GM12878 (cell line): Measurements from ENCODE around the gene SFXN1. TPM values are rescaled to one million over a fixed set of nuclear protein-coding genes. Genes with fewer than 3 reads are reported as not detected.

Source experiments
- ATAC-seq: fragments of 200-7000 bp; cut with Tn5 transposase; 3 replicates; pipeline ENCODE4 v1.9.1; 2020; ENCODE audit warnings: mild to moderate bottlenecking, moderate library complexity
- BruUV-seq: library from RNA; stranded (reverse); fragments of 400-500 nt; replicated peaks from 2 replicates; lab custom pipeline; 2021; lab: Mats Ljungman, UMichigan
- CTCF ChIA-PET: fragments of 300-600 bp; sonication (Branson Sonifier 250); formaldehyde crosslinking; extraction: SDS; loops from one replicate; lab custom pipeline; 2021; ENCODE audit warnings: inconsistent platforms; lab: Yijun Ruan, JAX
- POLR2A ChIA-PET: fragments of 350-600 bp; formaldehyde crosslinking; extraction: SDS; loops from one replicate; lab custom pipeline; 2021; ENCODE audit warnings: inconsistent platforms; lab: Charles Lee
- RAD21 ChIA-PET: fragments of 300-600 bp; sonication (Branson Sonifier 250); formaldehyde crosslinking; loops from one replicate; lab custom pipeline; 2023; ENCODE audit warnings: antibody characterized with exemption; ENCODE audit not compliant: unreplicated experiment; lab: Charles Lee
- SMC1A ChIA-PET: fragments of 300-600 bp; sonication (Branson Sonifier 250); formaldehyde crosslinking; loops from one replicate; lab custom pipeline; 2023; ENCODE audit not compliant: unreplicated experiment, uncharacterized antibody; lab: Charles Lee
- DNase-seq: peaks from one replicate; pipeline ENCODE4 v3.0.0-alpha.2; 2011; ENCODE audit warnings: low read depth, low spot score
- FAIRE-seq: peaks from 3 replicates; lab custom pipeline; 2011; peaks lifted over from hg19 to GRCh38; lab: Jason Lieb, UNC
- H2AFZ ChIP-seq: 2 replicates; pipeline ENCODE4 v1.6.0; 2011; ENCODE audit warnings: low read depth, low read length, control low read depth; ENCODE audit not compliant: control insufficient read depth
- H3K27ac ChIP-seq: 2 replicates; pipeline ENCODE4 v1.5.1; 2011; ENCODE audit warnings: control low read depth; ENCODE audit not compliant: control insufficient read depth, insufficient read depth
- H3K27me3 ChIP-seq, 2 experiments: replicated peaks in 1 of 2; 2 replicates each; pipeline versions ENCODE4 v1.6.0 to v1.6.1; 2011; ENCODE audit warnings: low read length in 1 of 2; ENCODE audit not compliant: control insufficient read depth in 2 of 2, insufficient read depth in 2 of 2
- H3K36me3 ChIP-seq, 2 experiments: 2 replicates each; pipeline ENCODE4 v1.5.1; 2011; ENCODE audit warnings: low read length in 1 of 2; ENCODE audit not compliant: control insufficient read depth in 2 of 2, insufficient read depth in 2 of 2
- H3K4me1 ChIP-seq: 2 replicates; pipeline ENCODE4 v1.6.1; 2011; ENCODE audit warnings: mild to moderate bottlenecking, low read length, moderate library complexity, mixed read lengths; ENCODE audit not compliant: control insufficient read depth, insufficient read depth
- H3K4me2 ChIP-seq: 2 replicates; pipeline ENCODE4 v1.6.0; 2011; ENCODE audit warnings: control low read depth; ENCODE audit not compliant: control insufficient read depth, insufficient read depth
- H3K4me3 ChIP-seq: fragments of 200-600 bp; sonication (generic); 2 replicates; pipeline ENCODE4 v1.5.1; 2016
- H3K79me2 ChIP-seq: 2 replicates; pipeline ENCODE4 v1.6.0; 2011; ENCODE audit warnings: low read length; ENCODE audit not compliant: control insufficient read depth, insufficient read depth
- H3K9ac ChIP-seq: 2 replicates; pipeline ENCODE4 v1.8.0; 2011; ENCODE audit warnings: low read length, control low read depth, mixed read lengths; ENCODE audit not compliant: control insufficient read depth, insufficient read depth
- H3K9me3 ChIP-seq: replicated peaks from 3 replicates; pipeline ENCODE4 v1.5.1; 2011; ENCODE audit warnings: mild to moderate bottlenecking, low read length; ENCODE audit not compliant: control insufficient read depth, insufficient read depth
- H4K20me1 ChIP-seq: 2 replicates; pipeline ENCODE4 v1.6.0; 2011; ENCODE audit not compliant: control insufficient read depth, insufficient read depth
- CEBPB ChIP-seq, 2 experiments: fragments of 150-350 bp in 1 of 2; IDR thresholded peaks; 2 replicates each; pipeline ENCODE4 v1.6.1; 2012 to 2014; ENCODE audit warnings: low read depth in 2 of 2, low read length in 2 of 2, borderline replicate concordance in 1 of 2, inconsistent platforms in 1 of 2
- GATAD2B ChIP-seq: fragments of 450-650 bp; conservative IDR thresholded peaks from 2 replicates; pipeline ENCODE4 v1.6.1; 2017; ENCODE audit warnings: low read depth, mild to moderate bottlenecking, moderate library complexity
- HDAC2 ChIP-seq: fragments of 200-600 bp; sonication (generic); IDR thresholded peaks from 2 replicates; pipeline ENCODE4 v1.6.1; 2017
- JUND ChIP-seq: IDR thresholded peaks from 2 replicates; pipeline ENCODE4 v1.6.1; 2012; ENCODE audit warnings: low read depth, mild to moderate bottlenecking, low read length, improper control_type of control experiment, moderate library complexity
- MYB ChIP-seq: fragments of 150-350 bp; IDR thresholded peaks from 2 replicates; pipeline ENCODE4 v1.6.1; 2014; ENCODE audit warnings: mild to moderate bottlenecking, low read depth, low read length, borderline replicate concordance
- NBN ChIP-seq: fragments of 450-650 bp; IDR thresholded peaks from 2 replicates; pipeline ENCODE4 v1.6.1; 2016
- POLR2A ChIP-seq: IDR thresholded peaks from 2 replicates; pipeline ENCODE4 v1.6.1; 2011; ENCODE audit warnings: low read depth, mild to moderate bottlenecking, low read length
- RAD21 ChIP-seq: IDR thresholded peaks from 2 replicates; pipeline ENCODE4 v1.6.1; 2011; ENCODE audit warnings: mild to moderate bottlenecking, low read depth, low read length, moderate library complexity; ENCODE audit not compliant: insufficient read depth
- RAD51 ChIP-seq: fragments of 450-650 bp; IDR thresholded peaks from 2 replicates; pipeline ENCODE4 v1.6.1; 2016; ENCODE audit warnings: moderate library complexity, mild to moderate bottlenecking, inconsistent platforms
- REST ChIP-seq: IDR thresholded peaks from 2 replicates; pipeline ENCODE4 v1.6.1; 2012; ENCODE audit warnings: mild to moderate bottlenecking, low read depth, low read length
- SIX5 ChIP-seq: IDR thresholded peaks from 2 replicates; pipeline ENCODE4 v1.6.1; 2011; ENCODE audit warnings: mild to moderate bottlenecking, low read depth, low read length, moderate library complexity; ENCODE audit not compliant: severe bottlenecking
- SREBF1 ChIP-seq: IDR thresholded peaks from 2 replicates; pipeline ENCODE4 v1.6.1; 2012; ENCODE audit warnings: mild to moderate bottlenecking, low read length
- STAT3 ChIP-seq: IDR thresholded peaks from 2 replicates; pipeline ENCODE4 v1.6.1; 2011; ENCODE audit warnings: low read depth, low read length, improper control_type of control experiment
- TARDBP ChIP-seq: IDR thresholded peaks from 2 replicates; pipeline ENCODE4 v1.6.1; 2016; ENCODE audit warnings: borderline replicate concordance
- TBL1XR1 ChIP-seq: IDR thresholded peaks from 2 replicates; pipeline ENCODE4 v1.6.1; 2012; ENCODE audit warnings: low read depth, low read length, improper control_type of control experiment
- WRNIP1 ChIP-seq: IDR thresholded peaks from 2 replicates; pipeline ENCODE4 v1.6.1; 2011; ENCODE audit warnings: low read depth, low read length, improper control_type of control experiment, borderline replicate concordance
- ZNF207 ChIP-seq: fragments of 450-650 bp; IDR thresholded peaks from 2 replicates; pipeline ENCODE4 v1.6.1; 2014; ENCODE audit warnings: antibody characterized with exemption, mild to moderate bottlenecking, borderline replicate concordance
- WGBS: methylation state at CpG from one replicate; pipeline ENCODE4 v1.1.6; 2016; ENCODE audit warnings: low lambda C conversion rate; ENCODE audit not compliant: insufficient replicate concordance, insufficient coverage; ENCODE audit errors: missing lambda C conversion rate; 5-methylcytosine and 5-hydroxymethylcytosine counted together
- in situ Hi-C: fragments of 300-500 bp; cut with MboI; formaldehyde crosslinking; loops from 9 replicates; pipeline ENCODE4 v1.14.3; 2018; ENCODE audit warnings: mixed read lengths
- intact Hi-C: fragments of 100-400 bp; cut with micrococcal nuclease; formaldehyde crosslinking; loops from one replicate; pipeline ENCODE4 v1.14.2; 2022; ENCODE audit not compliant: unreplicated experiment
- polyA plus RNA-seq, 11 experiments: library from polyadenylated mRNA; depleted of rRNA in 4 of 11; unstranded in 6 of 11; stranded (reverse) in 5 of 11; fragments of >200 nt; fragmentation: Nextera tagmentation in 4 of 11; fragmentation: Illumina TruSeq in 1 of 11; extraction: Ambion mirVana in 4 of 11; extraction: Trizol in 1 of 11; gene quantifications; 1 replicate in 1 of 11; 2 replicates in 10 of 11; pipeline versions ENCODE4 v1.2.1 to v1.2.3, GENCODE V29; 2011 to 2016; ENCODE audit warnings: inconsistent platforms in 2 of 11, missing spikeins in 2 of 11, low read depth in 1 of 11
- total RNA-seq, 4 experiments: library from RNA; depleted of rRNA in 3 of 4; stranded (reverse); fragments of >200 nt in 3 of 4; fragmentation: Illumina TruSeq in 1 of 4; extraction: Trizol in 1 of 4; gene quantifications; 2 replicates each; pipeline versions ENCODE4 v1.2.1 to v1.2.3, GENCODE V29; 2013 to 2021
- TF ChIP-seq, protein P1 (sequence below): fragments of 450-650 bp; IDR thresholded peaks from 2 replicates; pipeline ENCODE4 v1.6.1; 2016; ENCODE audit warnings: mild to moderate bottlenecking
- TF ChIP-seq, protein P2 (sequence below): fragments of 450-650 bp; IDR thresholded peaks from 2 replicates; pipeline ENCODE4 v1.6.1; 2017; ENCODE audit warnings: mild to moderate bottlenecking, low read depth, inconsistent platforms; ENCODE audit not compliant: poor library complexity, severe bottlenecking

The SFXN1 gene
- total and polyA plus RNA-seq, 10 of the 15 experiments (the other 5 are each of a cell fraction or from before 2014, with no cell fraction given), result 18.0 to 248 (median 103) TPM

DNA sequence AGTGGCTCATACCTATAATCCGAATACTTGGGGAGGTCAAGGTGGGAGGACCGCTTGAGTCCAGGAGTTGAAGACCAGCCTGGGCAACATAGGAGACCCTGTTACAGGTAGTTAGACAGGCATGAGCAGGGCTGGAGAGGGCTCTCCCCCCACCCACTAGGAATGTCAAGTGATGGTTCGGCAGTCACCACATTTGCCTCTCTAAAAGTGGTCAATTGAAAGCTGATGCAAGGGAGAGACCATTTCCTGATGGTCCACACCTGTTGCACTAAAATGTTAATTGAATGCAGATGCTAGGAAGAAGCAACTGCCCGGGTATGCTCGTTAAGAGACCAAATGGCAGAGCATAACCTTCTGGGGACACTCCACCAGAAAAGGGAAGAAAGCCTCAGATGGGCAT, 82.7 kb downstream of the SFXN1 start (continued):
- TF ChIP-seq REST (no peak), STAT3 (no peak), TARDBP (no peak), JUND (no peak), RAD21 (no peak), ZNF207 (no peak), NBN (no peak)
- TF ChIP-seq, protein P1, sequence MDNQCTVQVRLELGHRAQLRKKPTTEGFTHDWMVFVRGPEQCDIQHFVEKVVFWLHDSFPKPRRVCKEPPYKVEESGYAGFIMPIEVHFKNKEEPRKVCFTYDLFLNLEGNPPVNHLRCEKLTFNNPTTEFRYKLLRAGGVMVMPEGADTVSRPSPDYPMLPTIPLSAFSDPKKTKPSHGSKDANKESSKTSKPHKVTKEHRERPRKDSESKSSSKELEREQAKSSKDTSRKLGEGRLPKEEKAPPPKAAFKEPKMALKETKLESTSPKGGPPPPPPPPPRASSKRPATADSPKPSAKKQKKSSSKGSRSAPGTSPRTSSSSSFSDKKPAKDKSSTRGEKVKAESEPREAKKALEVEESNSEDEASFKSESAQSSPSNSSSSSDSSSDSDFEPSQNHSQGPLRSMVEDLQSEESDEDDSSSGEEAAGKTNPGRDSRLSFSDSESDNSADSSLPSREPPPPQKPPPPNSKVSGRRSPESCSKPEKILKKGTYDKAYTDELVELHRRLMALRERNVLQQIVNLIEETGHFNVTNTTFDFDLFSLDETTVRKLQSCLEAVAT, result no peak

DNA sequence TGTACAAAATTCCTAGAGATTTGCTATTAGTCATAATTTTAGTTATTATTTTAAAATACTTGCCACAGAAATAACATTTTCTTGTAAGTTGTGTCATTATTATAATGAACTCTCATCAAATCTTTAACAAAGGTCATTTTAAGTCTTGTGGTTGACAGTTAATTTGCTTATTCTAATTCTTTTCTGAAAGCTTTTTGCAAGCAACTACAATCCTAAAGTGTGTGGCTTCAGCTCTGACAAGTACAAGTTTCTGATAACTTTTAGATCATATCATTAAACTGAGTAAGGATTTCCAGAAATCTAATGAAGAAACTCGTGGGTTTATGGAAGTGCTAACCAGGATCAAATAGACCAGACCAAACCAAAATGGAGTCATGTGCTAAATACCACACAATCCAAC, 86.4 kb downstream of the SFXN1 start:
- peaks cover 0 to 2% of the 10 kb centered on the region in 2 experiments; a peak in 2 of 4 replicates for H3K27me3 ChIP-seq
- H3K4me2 ChIP-seq, result no peak overlapping the region
- H2AFZ ChIP-seq, result no peak overlapping the region
- DNase-seq (no peak), FAIRE-seq (no peak), ATAC-seq (no peak)
- H3K4me1 ChIP-seq, result no peaks in the 10 kb centered on the region
- 0% methylated on average over 1 of the region's 1 CpG for WGBS
- no peak overlapping the region for H3K4me3 ChIP-seq
- intact Hi-C loops (no loop called here), in situ Hi-C loops (no loop called here)
- H3K36me3 ChIP-seq, result no peaks in the 10 kb centered on the region
- ChIA-PET RAD21 (no interaction called here), POLR2A (no interaction called here), SMC1A (no interaction called here), CTCF (interaction anchor here (1.5 kb wide), 1 partner anchor 10 kb away, joined by 3 read pairs; no protein-coding TSS in a partner anchor)
- H4K20me1 ChIP-seq, result no peaks in the 10 kb centered on the region
- H3K9ac ChIP-seq, result no peak overlapping the region
- H3K9me3 ChIP-seq, result no peaks in the 10 kb centered on the region
- no peak overlapping the region for H3K27ac ChIP-seq
- BruUV-seq, result no TSS peak
- H3K79me2 ChIP-seq, result no peaks in the 10 kb centered on the region
- no peak for TF ChIP-seq WRNIP1
- no peak for TF ChIP-seq CEBPB (IDR thresholded peaks at IDR 0.05; ENCODE audit: borderline replicate concordance in 1 of 2, low read depth in 2 of 2, low read length in 2 of 2)
- TF ChIP-seq GATAD2B, result no peak
- TF ChIP-seq, protein P2, sequence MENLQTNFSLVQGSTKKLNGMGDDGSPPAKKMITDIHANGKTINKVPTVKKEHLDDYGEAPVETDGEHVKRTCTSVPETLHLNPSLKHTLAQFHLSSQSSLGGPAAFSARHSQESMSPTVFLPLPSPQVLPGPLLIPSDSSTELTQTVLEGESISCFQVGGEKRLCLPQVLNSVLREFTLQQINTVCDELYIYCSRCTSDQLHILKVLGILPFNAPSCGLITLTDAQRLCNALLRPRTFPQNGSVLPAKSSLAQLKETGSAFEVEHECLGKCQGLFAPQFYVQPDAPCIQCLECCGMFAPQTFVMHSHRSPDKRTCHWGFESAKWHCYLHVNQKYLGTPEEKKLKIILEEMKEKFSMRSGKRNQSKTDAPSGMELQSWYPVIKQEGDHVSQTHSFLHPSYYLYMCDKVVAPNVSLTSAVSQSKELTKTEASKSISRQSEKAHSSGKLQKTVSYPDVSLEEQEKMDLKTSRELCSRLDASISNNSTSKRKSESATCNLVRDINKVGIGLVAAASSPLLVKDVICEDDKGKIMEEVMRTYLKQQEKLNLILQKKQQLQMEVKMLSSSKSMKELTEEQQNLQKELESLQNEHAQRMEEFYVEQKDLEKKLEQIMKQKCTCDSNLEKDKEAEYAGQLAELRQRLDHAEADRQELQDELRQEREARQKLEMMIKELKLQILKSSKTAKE, result no peak
- TF ChIP-seq TARDBP, result no peak
- no peak for TF ChIP-seq POLR2A
- no peak for TF ChIP-seq RAD51
- TF ChIP-seq HDAC2, result no peak
- no peak for TF ChIP-seq MYB
- no peak for TF ChIP-seq TBL1XR1
- no peak for TF ChIP-seq SIX5
- no peak for TF ChIP-seq SREBF1
